Amniotic epithelial cell (primary cell): Measurements from ENCODE around the gene PAH.
"Not testable (repeated sequence)": the region's sequence is repeated elsewhere in the genome, so short reads cannot be mapped to it uniquely, and the experiment has no call there.

Experiments
- DNase-seq: peaks from one replicate; pipeline ENCODE4 v3.0.0-alpha.2; 2010; ENCODE audit warnings: low read depth

The PAH gene

DNA sequence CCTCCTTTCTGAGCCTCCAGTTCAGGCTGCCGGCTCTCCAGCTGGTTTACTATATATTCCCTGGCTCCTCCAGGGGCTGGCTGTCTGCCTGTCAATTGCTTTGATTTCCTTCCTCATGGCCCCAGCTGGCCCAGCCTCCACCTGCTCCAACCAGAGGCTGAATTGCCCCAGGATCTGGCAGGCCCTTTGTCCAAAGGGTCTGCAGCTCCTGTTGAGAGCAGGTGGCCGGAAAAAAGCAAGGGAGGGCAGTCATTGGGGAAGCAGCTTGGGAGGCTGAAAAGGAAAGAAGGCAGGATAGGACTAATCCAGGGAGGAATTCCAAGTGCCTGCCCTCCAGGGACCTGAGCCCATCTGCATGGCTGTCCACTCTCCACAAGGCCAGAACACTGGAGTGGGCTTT, 25.3 kb downstream of the PAH start:
- no peak for DNase-seq

DNA sequence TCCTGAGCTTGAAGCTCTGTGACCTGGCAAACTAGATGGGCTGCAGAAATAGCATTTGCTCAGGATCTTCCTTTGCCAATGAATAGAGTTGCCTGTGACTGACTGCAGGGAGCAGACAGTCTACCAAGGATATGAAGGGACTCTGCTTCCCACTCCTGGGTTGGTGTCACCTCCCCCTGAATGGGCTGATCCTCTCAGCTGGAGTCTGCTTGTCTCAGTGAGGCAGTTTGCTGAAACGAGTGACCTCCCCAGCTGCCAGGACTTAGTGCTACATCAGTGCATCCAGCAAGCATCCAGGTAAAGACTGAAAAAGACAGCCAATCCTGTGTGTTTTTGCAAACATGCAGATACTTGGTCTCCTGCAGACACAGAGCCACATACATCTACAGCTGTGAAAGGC, 28.5 kb downstream of the PAH start:
- no peak for DNase-seq

DNA sequence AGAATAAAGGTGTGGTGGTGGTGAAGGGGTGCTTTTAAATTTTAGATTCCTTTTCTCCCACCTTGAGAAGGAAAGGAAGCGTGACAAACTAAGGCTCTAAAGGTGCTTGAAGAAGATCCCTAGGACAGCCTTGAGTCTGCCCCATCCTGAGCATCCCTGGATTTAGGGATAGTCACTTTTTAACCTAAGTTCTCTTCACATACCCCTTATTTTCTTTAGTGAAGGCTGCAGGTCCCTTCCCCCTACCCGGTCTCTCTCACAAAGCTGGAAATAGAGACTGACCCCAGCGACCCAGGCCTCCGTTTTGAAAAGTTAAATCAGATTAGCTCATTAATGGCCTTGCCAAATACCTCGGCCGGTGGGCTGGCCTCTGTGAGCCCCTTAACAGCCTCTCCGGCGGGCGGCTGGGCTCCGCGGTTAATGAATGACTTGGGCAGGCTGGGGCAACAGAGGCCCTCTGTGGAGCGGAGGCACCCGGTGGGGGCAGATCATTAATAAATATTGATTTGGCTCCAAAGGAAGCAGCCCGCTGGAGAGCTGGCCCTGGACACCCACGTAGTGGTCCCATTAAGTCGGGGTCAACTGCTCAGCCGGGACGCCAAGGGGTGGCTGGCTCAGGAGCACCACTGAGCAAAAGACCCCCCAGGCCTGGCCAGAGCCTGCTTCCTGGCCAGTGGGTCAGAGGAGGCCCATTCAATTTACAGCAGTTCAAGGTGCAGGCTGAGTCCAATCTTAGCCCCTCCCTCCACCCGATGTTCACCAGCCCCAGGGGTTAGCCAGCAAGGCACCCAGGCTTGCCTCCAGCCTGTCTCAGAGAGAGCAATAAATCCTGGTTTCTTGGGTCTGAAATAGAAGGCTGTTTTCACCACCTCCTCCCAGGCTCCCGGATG, 31.8 kb downstream of the PAH start:
- no peak for DNase-seq

DNA sequence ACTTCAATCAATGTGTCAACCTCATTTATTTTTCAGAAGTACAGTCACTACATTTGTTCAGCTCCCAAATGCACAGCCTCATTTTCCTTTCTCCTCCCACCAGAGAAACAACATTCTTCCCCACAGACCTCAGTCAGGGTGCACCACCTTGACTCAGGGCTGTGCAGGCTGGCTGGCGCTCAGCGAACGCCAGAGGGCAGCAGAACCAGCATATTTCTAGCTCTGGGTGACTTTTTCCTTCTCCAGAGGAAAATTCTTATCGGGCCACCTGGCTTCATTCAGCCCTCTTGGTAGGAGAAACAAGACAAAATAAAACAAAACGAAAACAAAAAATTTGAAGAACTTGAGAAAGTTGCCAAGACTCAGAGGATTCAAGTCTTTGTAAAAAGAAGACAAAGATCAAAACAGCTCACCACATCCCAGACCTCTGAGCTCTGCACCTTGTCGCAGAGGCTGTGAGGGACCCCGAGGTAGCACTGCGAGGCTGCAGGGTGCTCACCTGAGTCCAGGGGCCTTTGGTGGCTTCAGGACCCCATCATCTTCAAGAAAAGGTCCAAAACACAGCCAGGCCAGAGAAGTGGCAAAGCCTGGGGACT, 33.7 kb downstream of the PAH start:
- DNase-seq: peak; percentile 2

DNA sequence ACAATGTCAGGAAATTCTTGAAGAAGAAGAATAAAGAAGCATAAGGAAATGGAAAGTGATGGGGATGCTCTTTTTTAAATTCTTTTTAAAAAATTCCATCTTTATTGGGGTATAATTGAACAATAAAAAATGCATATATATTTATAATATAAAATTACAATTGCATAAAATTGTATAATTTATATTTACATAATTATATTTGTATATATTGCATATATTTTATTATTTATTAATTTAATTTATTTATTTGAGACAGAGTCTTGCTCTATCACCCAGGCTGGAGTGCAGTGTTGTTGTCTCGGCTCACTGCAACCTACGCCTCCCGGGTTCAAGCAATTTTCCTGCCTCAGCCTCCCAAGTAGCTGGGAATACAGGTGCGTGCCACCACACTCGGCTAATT, 36.3 kb downstream of the PAH start:
- DNase-seq: no peak

DNA sequence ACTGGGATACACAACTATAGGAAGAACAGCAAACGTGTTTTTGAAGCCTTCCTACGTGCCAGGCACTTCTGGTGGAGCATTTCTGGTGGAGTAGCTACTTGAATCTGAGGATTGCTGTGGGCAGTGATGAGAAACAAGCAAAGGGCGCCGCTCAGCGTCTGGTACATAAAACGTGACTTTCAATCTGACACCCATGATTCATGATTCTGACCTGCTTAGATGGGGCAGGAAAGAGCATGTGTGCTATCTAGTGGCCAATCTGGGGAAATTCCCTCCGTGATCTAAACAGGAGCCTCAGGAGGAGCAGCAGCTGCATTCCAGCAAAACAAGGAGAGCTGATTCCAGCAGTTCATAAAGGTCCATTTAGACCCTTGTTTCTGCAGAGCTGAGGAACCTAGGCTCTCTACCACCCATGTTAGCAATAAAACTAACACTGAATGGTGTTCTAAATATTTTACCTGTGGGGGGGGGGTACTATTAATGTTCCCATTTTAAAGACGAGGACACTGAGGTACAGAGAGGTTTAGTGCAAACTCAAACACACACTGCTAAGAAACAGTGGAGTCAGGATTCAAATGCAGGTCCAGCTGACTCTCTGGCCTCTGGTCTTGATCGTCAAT, 37.8 kb downstream of the PAH start:
- peak; percentile 44 for DNase-seq

DNA sequence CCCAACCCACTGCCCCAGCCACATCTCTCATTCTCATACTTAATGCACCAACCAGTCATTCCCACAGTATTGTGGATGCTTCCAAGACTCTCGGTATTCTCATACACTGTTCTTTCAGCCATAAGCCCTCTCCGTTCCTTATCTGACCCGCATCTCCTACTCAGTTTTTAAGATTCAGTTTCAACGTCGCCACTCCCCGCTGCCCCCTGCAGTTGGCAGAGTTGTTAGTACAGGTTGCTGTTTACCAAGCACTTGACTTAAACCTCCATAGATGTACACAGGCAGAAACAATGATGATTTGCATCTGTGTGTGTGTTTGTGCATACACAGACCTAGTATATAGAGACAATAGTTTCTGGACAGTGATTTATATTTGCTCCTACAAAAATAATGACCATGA, 40.2 kb downstream of the PAH start:
- no peak for DNase-seq

DNA sequence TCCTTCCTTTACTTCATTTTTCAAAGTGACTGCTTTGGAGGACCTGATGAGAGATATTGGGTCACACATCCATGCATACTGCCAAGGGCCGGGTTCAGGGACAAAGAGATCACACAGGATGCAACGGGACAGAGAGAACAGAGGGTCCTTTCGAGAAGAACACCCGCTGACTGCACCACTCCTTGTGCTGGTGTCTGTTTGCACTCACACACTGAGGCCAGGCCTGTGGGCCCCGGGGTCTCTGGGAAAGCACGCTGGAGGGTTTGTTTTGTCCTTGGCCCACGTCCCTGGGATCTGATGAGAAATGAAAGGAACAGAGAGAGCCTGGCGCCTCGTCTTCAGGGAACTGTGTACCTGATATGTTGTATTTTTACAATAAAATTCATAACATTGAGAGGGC, 42.2 kb downstream of the PAH start:
- DNase-seq: no peak

DNA sequence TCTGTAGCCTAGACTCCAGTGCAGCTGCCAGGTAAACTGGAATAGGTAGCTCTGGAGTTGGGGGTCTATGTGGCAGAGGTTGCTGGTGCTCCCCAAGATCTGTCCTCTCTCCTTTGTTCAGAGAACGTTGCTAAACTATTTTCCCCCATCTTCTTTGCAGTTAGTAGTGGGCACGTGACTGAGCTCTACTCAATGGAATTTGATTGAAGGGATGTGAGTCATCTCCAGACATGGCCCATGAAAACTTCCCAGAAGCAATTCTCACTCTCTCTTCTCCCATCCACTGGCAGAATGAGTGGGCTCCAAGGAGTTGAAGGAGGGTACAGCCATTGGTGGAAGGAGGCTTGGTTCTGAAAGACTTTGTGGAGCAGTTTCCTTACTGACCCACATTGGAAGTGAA, 44.0 kb downstream of the PAH start:
- no peak for DNase-seq

DNA sequence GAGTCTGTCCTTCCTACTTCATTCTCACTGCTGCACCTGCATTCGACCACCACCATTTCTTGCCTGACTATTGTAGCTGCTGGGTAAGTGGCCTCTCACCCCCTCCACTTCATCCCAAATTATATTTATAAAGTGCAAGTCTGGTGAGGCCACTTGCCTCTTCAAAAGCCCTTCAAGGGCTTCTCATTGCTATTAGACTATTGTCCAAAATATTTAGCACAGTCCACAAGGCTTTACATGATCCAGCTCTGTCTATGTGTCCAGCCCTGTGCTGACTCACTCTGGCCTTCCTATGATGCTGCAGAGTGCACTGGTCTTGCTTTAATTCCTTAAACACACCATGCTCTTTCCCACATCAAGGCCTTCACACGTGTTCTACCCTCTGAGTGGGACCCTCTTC, 46.0 kb downstream of the PAH start:
- DNase-seq: no peak

DNA sequence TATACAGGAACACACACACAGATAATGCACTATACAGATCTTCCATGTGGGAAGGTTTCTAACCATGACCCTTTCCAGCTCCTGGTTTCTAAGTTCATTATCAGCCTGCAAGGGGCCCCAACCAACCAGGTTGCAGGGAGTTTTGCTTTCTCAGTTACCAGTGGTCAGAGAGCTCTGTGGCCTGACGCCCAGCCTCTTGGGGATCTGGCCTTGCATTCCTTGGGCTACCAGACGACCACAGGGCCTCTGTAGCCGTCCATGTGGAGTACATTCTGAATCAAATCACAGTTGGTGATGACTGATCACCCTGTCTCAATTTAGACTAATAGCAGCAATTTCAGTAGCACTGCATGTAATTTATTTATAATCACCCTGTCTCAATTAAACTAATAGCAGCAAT, 47.5 kb downstream of the PAH start:
- no peak for DNase-seq

DNA sequence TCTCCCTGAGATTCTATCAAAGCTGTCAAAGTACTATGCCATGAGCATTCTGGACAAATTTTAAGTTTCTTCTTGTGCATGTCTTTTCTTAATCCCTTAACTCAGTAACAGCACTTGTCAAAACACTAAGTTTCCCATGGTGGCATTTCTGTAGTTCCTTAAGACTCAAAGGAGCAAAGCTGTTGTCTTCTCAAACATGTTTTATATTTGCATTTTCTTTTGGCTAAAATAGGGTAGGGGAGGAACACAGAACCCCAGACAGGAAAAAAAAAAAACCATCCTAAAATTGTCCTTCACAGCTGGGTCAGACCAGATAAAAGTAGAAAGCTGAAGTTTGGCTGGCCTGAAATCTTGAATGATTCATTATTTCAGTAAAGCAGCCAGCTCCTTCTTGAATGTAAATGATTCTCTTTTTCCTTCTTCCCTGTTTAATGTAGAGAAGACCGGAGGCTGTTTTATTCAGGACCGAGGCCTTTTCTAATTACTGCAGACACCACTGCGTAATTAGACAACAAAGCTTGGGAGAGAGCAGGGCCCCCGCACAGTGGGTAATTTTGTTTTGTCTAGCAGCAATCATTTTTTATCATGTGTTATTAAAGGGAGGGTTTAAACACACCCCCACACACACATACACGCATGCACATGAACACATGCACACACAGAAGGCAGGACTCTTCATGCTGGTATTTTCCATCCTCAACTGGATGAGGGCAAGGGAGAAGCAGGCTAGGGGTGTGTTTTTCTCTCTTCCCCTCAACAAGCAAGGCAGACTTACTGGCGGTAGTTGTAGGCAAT, 51.0 kb downstream of the PAH start:
- DNase-seq: no peak

DNA sequence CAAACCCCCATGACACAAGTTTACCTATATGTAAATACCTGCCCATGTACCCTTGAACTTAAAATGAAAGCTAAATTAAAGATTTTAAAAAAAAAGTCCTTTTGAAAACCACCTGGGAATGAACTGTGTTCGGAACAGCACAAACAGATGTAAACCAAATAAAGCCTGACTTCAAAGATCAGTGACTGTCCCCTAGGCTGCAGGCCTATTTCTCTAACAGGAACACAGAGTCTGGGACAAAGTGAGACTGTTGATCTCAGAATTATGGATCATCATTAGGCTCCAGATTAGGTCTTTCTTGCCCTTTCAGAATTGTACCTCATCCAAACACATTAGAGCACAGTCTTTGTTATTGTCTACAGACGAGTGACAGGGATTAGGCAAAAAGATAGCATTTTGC, 54.6 kb downstream of the PAH start:
- DNase-seq: no peak

DNA sequence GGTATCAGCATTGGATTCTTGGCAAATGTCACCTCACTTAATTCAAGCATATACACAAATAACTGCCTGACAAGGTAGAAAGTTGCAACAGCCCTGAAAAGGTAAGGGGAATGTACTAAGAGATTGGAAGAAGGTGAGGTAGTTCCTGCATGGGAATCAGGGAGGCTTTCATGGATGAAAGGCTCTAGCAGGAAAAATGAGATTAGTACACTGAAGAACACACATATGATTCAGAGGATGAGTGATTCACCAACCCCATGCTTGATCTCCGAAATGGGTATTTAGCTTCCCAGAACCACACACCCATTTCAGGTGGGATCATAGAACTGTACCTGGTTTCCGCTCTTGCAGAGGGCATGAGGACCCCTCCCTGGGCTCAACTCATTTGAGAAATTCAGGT, 65.8 kb downstream of the PAH start:
- DNase-seq: no peak

DNA sequence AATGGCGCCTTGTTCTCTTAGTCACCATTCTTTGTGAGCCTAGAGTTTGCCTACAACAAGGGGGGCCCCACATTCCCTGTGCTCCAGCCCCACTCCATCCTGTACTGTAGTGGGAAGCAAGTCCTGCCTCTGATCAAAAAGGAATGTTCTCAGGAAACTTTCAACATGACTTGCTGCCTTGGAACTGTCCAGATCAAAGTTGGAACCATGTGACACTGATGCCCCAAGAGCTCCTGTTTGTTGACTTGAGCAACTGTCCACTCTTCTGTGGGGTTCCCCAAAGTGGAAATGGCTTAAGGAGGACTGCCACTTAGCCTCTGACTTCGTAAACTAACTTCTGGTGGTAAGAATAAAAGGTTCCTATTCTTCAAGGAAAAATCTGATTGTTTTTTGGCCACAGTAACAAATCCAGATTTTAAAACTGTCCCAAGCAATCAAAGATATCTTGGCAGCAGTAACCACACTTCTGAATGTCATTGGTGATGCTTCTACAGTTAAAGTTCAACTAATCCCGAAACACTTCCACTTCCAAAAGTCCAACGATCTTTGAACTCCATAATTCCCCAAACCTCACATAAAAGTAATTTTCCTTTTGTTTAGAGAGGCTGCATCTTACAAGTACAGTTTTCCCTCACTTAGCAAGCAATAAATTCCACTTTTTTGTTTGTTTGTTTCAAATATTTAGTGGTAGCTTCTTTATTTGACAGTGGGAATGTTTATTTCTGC, 67.2 kb downstream of the PAH start:
- DNase-seq: no peak

DNA sequence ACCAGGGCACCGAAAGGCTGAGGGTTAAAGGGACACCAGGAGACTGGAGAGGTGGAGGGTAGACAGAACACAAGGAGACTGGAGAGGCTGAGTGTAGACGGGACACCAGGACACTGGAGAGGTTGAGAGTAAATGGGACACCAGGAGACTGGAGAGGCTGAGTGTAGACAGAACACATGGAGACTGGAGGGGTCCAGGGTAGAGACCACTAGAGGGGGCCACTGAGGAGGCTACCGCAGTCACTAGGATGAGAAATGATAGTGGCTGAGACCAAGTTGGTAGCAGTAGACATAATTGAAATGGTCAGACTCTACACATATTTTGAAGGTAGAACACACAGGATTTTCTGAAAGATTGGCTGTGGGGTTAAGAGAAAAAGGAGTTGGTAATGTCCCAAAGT, 68.2 kb downstream of the PAH start:
- no peak for DNase-seq

DNA sequence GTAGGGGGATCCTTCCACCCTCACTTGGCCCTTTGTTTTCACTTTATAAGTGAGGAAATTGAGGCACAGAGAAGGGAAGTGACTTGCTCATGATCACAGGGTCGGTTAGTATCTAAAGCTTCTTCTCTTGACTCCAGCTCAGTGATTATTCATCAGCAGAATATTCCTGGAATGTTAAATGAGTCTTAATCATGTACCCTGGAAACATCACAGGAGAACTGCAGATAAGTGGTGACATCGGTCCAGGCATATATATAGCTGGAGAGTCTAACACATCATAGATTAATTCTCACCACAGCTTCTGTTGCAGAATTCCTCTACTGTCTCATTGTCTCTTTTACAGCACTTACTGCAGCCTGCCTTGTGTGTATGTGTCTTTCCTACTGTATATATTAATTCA, 69.9 kb downstream of the PAH start:
- DNase-seq: peak; percentile 7

DNA sequence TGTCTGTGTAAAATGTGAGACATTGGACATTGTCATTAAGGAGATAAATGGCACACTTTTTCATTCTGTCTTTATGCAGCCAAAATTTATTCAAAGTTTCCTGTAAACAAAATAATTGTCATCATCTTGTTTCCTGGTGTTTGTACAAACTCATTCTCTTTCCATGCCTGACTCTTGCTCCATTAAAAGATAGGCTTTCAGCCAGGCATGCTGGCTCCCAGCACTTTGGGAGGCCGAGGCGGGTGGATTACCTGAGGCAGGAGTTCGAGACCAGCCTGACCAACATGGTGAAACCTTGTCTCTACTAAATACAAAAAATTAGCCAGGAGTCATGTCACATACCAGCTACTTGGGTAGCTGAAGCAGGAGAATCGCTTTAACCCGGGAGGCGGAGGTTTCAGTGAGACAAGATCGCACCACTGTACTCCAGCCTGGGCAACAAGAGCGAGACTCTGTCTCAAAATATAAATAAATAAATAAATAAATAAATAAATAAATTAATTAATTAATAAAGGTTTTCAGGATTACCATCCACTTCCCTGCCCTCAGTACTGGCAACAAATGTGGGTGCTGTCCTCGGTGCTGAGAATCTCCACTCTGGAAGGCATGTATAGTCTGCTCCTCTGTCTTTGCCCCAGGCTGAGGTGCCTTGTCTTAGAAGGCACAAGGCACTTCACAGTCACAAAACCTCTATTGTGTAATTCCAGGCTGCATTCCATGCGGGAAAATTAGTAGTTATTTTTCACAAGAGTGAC, 83.2 kb downstream of the PAH start:
- DNase-seq: peak; percentile 2

DNA sequence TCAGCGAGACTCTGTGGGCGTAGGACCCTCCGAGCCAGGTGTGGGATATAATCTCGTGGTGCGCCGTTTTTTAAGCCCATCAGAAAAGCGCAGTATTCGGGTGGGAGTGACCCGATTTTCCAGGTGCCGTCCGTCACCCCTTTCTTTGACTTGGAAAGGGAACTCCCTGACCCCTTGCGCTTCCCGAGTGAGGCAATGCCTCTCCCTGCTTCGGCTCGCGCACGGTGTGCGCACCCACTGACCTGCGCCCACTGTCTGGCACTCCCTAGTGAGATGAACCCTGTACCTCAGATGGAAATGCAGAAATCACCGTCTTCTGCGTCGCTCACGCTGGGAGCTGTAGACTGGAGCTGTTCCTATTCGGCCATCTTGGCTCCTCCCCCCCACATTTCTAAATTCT, 84.2 kb downstream of the PAH start:
- DNase-seq: not testable (repeated sequence)

DNA sequence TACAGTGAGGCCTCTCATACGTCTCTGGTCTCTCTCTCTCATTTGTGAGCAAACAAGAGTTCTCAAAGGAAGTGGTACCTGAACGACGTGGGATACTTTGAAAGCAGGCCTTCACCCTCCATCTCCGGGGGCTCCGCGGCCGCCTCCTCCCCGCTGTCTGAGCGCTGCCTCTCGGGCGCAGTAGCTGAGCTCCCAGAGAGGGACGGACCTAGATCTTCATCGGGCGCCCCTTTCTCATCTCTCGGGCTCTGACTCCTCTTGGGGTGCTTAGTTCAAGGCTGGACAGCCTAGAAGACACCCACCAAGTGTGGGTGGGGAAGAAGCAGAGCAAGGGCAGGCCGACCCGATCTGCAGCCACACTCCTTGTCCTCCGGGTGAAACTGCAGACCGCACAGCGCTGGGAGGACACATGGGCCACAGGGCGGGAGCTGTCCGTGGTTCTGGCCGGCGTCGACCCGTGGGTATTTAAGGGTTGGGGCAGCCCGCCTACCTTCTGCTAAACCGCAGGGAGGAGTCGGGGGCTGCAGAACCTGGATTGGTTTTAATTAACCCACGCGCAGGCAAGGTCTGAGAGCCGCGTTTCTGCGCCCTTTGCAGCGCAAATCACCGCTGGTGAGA, 92.7 kb downstream of the PAH start:
- peak; percentile 2 for DNase-seq

DNA sequence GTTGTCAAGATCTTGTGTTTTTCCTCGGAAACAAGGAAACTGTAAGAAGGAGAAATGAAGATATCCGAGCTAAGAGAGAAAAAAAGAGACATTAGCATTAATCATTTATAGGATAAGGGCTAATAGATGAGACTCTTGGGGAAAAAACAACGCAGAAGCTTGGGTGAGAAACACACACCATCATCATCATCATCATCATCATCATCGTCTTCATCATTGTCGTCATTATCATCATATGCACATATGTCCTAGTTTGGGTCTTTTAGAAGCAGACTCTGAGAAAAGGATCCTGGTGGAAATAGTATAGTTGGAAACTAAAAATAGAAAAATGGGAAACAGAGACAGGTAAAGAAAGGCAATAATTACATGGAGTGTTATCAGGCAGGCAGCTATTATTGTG, 95.9 kb downstream of the PAH start:
- DNase-seq: no peak
